Ovary (tissue), 9 donors: ENCODE data around the gene CEACAM5. TPM values are rescaled to one million over a fixed set of nuclear protein-coding genes. Genes with fewer than 3 reads are reported as not detected.

Source experiments
- DNase-seq, 5 donors: peaks; one replicate each; pipeline ENCODE4 v3.0.0-alpha.2; 2019 to 2020
- H3K27ac ChIP-seq, 2 donors: fragments of 200-600 bp; one replicate each; pipeline versions ENCODE4 v1.5.1 to v1.8.0; 2019 to 2022
- H3K27me3 ChIP-seq: fragments of 200-600 bp; one replicate; pipeline ENCODE4 v1.8.0; 2022
- H3K36me3 ChIP-seq: fragments of 200-600 bp; sonication (generic); one replicate; pipeline ENCODE4 v1.5.1; 2019
- H3K4me1 ChIP-seq: one replicate; pipeline ENCODE4 v1.8.1; 2013; ENCODE audit warnings: mild to moderate bottlenecking, moderate library complexity; ENCODE audit not compliant: insufficient read depth
- H3K4me3 ChIP-seq: fragments of 200-600 bp; sonication (generic); one replicate; pipeline ENCODE4 v1.5.1; 2017
- H3K9me3 ChIP-seq, 2 donors: fragments of 200-600 bp in 1 of 2; sonication (generic) in 1 of 2; one replicate each; pipeline versions ENCODE4 v1.5.1 to v1.8.1; 2013 to 2019; ENCODE audit warnings: mild to moderate bottlenecking in 1 of 2, moderate library complexity in 1 of 2
- CTCF ChIP-seq, 3 donors: fragments of 450-650 bp in 2 of 3; fragments of 200-600 bp in 1 of 3; IDR thresholded peaks; one replicate each; pipeline versions ENCODE4 v1.5.1 to v1.8.0; 2016 to 2022; ENCODE audit warnings: antibody characterized with exemption in 3 of 3, mild to moderate bottlenecking in 1 of 3
- EP300 ChIP-seq: sonication (generic); formaldehyde crosslinking; IDR thresholded peaks from one replicate; pipeline ENCODE4 v1.6.1; 2017; ENCODE audit warnings: antibody characterized with exemption
- POLR2A ChIP-seq: fragments of 450-650 bp; IDR thresholded peaks from one replicate; pipeline ENCODE4 v1.6.1; 2017; ENCODE audit warnings: antibody characterized with exemption, mild to moderate bottlenecking, moderate library complexity
- whole genome bisulfite sequencing, 3 donors: extraction: QIAGEN DNeasy Blood & Tissue Kit in 1 of 3; methylation state at CpG; one replicate each; pipeline versions ENCODE4 v1.1.5 to v1.1.7; 2013 to 2017; 5-methylcytosine and 5-hydroxymethylcytosine counted together
- intact Hi-C, 4 donors: fragments of 100-400 bp; cut with DNase I; formaldehyde crosslinking; loops; one replicate each; pipeline versions ENCODE4 v1.11.0 to v1.15.1; 2022 to 2023
- polyA plus RNA-seq, 2 donors: library from polyadenylated mRNA; stranded (reverse); fragments of 200-250 nt in 1 of 2; fragments of 350-450 nt in 1 of 2; fragmentation: Illumina TruSeq in 1 of 2; extraction: RNeasy Lipid Tissue Mini Kit (QIAGEN cat#74804) in 1 of 2; gene quantifications; one replicate each; pipeline ENCODE4 v1.2.3, GENCODE V29; 2013 to 2014
- total RNA-seq, 7 donors: library from RNA; depleted of rRNA in 2 of 7; stranded (reverse); fragments of >200 nt in 2 of 7; fragmentation: NEBNext Ultra II Directional in 3 of 7; extraction: Animal tissue kit (Norgen Biotek cat#: 25700) in 3 of 7; gene quantifications; one replicate each; pipeline versions ENCODE4 v1.1.0 to v1.2.4, GENCODE V29; 2016 to 2023
- donor health status: DM: no; HTN: no; CAD: no; lungs with moderate emphysema.
- donor health status: DM: no; HTN: no; CAD: no.
- donor health status: Bipolar disorder and iron deficiency.
- donor health status: DM: yes; HTN: yes; CAD: no.
- donor health status: DM: no; HTN: no; CAD: no.
- donor health status: DM: yes; HTN: yes; CAD: no.

The CEACAM5 gene
- total and polyA plus RNA-seq, 9 donors, result 0.27 to 1.5 (median 1.3) TPM; not detected in 6

- no peak for DNase-seq
- H3K27me3 ChIP-seq, result no peaks in the 10 kb centered on the region
These were observed 13.4 kb upstream of the CEACAM5 start for GRCh38 chr19:41694831-41695635.

GRCh38 chr19:41695745-41696144 lies 12.7 kb upstream of the CEACAM5 start:
- DNase-seq, result no peak
- WGBS, 3 donors, result 36 to 60% (median 49%) methylated on average over 2 of the region's 2 CpGs
- Histone ChIP-seq H3K36me3 (no peaks in the 10 kb centered on the region), H3K4me3 (no peak overlapping the region), H3K9me3 (no peaks in the 10 kb centered on the region), H3K27ac (no peak overlapping the region), H3K27me3 (no peaks in the 10 kb centered on the region), H3K4me1 (no peaks in the 10 kb centered on the region)
- intact Hi-C loops, result loop anchor here in 1 of 4 donors (5.0 kb wide), 1 partner anchor 1963 kb away; no protein-coding TSS in a partner anchor
- TF ChIP-seq CTCF (IDR thresholded peaks at IDR 0.05), result no peak
- no peak for TF ChIP-seq EP300
- no peak for TF ChIP-seq POLR2A

More at GRCh38 chr19:41694831-41695635, 13.4 kb upstream of the CEACAM5 start:
- no peak overlapping the region for H3K4me3 ChIP-seq
- no peaks in the 10 kb centered on the region for H3K36me3 ChIP-seq
- H3K9me3 ChIP-seq, result no peaks in the 10 kb centered on the region
- no peaks in the 10 kb centered on the region for H3K4me1 ChIP-seq
- TF ChIP-seq CTCF (IDR thresholded peaks at IDR 0.05) (no peak), EP300 (no peak), POLR2A (no peak)
- WGBS, 3 donors, result 58 to 71% (median 65%) methylated on average over 8 of the region's 8 CpGs
- intact Hi-C loops, result loop anchor here in 1 of 4 donors (5.0 kb wide), 1 partner anchor 1963 kb away; no protein-coding TSS in a partner anchor
- no peak overlapping the region for H3K27ac ChIP-seq

- TF ChIP-seq EP300, result no peak
- TF ChIP-seq CTCF (IDR thresholded peaks at IDR 0.05), result no peak
- no peak for TF ChIP-seq POLR2A
- 52 to 58% (median 53%) methylated on average over 7 of the region's 7 CpGs for WGBS, 3 donors
- Histone ChIP-seq H3K36me3 (no peaks in the 10 kb centered on the region), H3K27ac (no peak overlapping the region), H3K9me3 (no peaks in the 10 kb centered on the region), H3K27me3 (no peaks in the 10 kb centered on the region), H3K4me3 (no peak overlapping the region), H3K4me1 (no peaks in the 10 kb centered on the region)
- no peak for DNase-seq
- intact Hi-C loops, result loop anchor here in 1 of 4 donors (5.0 kb wide), 1 partner anchor 1964 kb away; no protein-coding TSS in a partner anchor
These were observed 11.8 kb upstream of the CEACAM5 start for GRCh38 chr19:41696402-41697197.

- 51 to 68% (median 54%) methylated on average over 8 to 9 of the region's 9 CpGs for WGBS, 3 donors
- no peak overlapping the region for H3K4me3 ChIP-seq
- H3K27ac ChIP-seq, result no peak overlapping the region
- no peaks in the 10 kb centered on the region for H3K4me1 ChIP-seq
- DNase-seq, result no peak
- TF ChIP-seq EP300 (no peak), POLR2A (no peak), CTCF (IDR thresholded peaks at IDR 0.05) (no peak)
- H3K9me3 ChIP-seq, result no peaks in the 10 kb centered on the region
- no peaks in the 10 kb centered on the region for H3K36me3 ChIP-seq
- intact Hi-C loops, result loop anchor here in 1 of 4 donors (5.0 kb wide), 1 partner anchor 1965 kb away; no protein-coding TSS in a partner anchor
- H3K27me3 ChIP-seq, result no peaks in the 10 kb centered on the region
These were observed 11.1 kb upstream of the CEACAM5 start for GRCh38 chr19:41697198-41697855.
